GM12878 (cell line): ENCODE results near the gene MDM4. TPM values are rescaled to one million over a fixed set of nuclear protein-coding genes. Genes with fewer than 3 reads are reported as not detected.

Source experiments
- BHLHE40 ChIP-seq, 2 experiments: fragments of 450-650 bp in 1 of 2; IDR thresholded peaks; 2 replicates each; pipeline ENCODE4 v1.6.1; 2011 to 2017; ENCODE audit warnings: low read depth in 2 of 2, borderline replicate concordance in 1 of 2, improper control_type of control experiment in 1 of 2, low read length in 1 of 2, mild to moderate bottlenecking in 1 of 2
- ESRRA ChIP-seq: IDR thresholded peaks from 2 replicates; pipeline ENCODE4 v1.6.1; 2012; ENCODE audit warnings: mild to moderate bottlenecking, low read length, improper control_type of control experiment
- FOXK2 ChIP-seq: fragments of 450-650 bp; IDR thresholded peaks from 2 replicates; pipeline ENCODE4 v1.6.1; 2017; ENCODE audit warnings: mild to moderate bottlenecking, moderate library complexity
- GATAD2B ChIP-seq: fragments of 450-650 bp; conservative IDR thresholded peaks from 2 replicates; pipeline ENCODE4 v1.6.1; 2017; ENCODE audit warnings: low read depth, mild to moderate bottlenecking, moderate library complexity
- IKZF1 ChIP-seq: fragments of 450-650 bp; conservative IDR thresholded peaks from 2 replicates; pipeline ENCODE4 v1.6.1; 2017; ENCODE audit warnings: antibody characterized with exemption, mild to moderate bottlenecking
- IRF3 ChIP-seq: fragments of 450-650 bp; IDR thresholded peaks from 2 replicates; pipeline ENCODE4 v1.6.1; 2014; ENCODE audit warnings: mild to moderate bottlenecking
- IRF5 ChIP-seq: fragments of 450-650 bp; IDR thresholded peaks from 2 replicates; pipeline ENCODE4 v1.6.1; 2017; ENCODE audit warnings: borderline replicate concordance
- MEF2B ChIP-seq: fragments of 450-650 bp; IDR thresholded peaks from 2 replicates; pipeline ENCODE4 v1.6.1; 2018; ENCODE audit warnings: mild to moderate bottlenecking, moderate library complexity; ENCODE audit not compliant: partially characterized antibody, poor library complexity, severe bottlenecking
- MTA2 ChIP-seq: fragments of 450-650 bp; IDR thresholded peaks from 2 replicates; pipeline ENCODE4 v1.6.1; 2016; ENCODE audit warnings: low read depth, mild to moderate bottlenecking, moderate library complexity
- MYB ChIP-seq: fragments of 150-350 bp; IDR thresholded peaks from 2 replicates; pipeline ENCODE4 v1.6.1; 2014; ENCODE audit warnings: mild to moderate bottlenecking, low read depth, low read length, borderline replicate concordance
- PAX5 ChIP-seq: IDR thresholded peaks from 2 replicates; pipeline ENCODE4 v1.6.1; 2011; ENCODE audit warnings: low read depth, low read length, borderline replicate concordance
- POLR2AphosphoS5 ChIP-seq: IDR thresholded peaks from 2 replicates; pipeline ENCODE4 v1.6.1; 2011; ENCODE audit warnings: mild to moderate bottlenecking, low read length, inconsistent platforms
- RB1 ChIP-seq: fragments of 450-650 bp; formaldehyde crosslinking; IDR thresholded peaks from 2 replicates; pipeline ENCODE4 v1.6.1; 2017; ENCODE audit warnings: mild to moderate bottlenecking, borderline replicate concordance
- SIX5 ChIP-seq: IDR thresholded peaks from 2 replicates; pipeline ENCODE4 v1.6.1; 2011; ENCODE audit warnings: mild to moderate bottlenecking, low read depth, low read length, moderate library complexity; ENCODE audit not compliant: severe bottlenecking
- SKIL ChIP-seq: fragments of 450-650 bp; IDR thresholded peaks from 2 replicates; pipeline ENCODE4 v1.6.1; 2017; ENCODE audit warnings: mild to moderate bottlenecking, low read depth, inconsistent platforms; ENCODE audit not compliant: poor library complexity, severe bottlenecking
- SMC3 ChIP-seq: IDR thresholded peaks from 2 replicates; pipeline ENCODE4 v1.6.1; 2011; ENCODE audit warnings: low read length, improper control_type of control experiment, borderline replicate concordance
- SREBF2 ChIP-seq: IDR thresholded peaks from 2 replicates; pipeline ENCODE4 v1.6.1; 2012; ENCODE audit warnings: mild to moderate bottlenecking, low read length
- STAT1 ChIP-seq: fragments of 450-650 bp; conservative IDR thresholded peaks from 2 replicates; pipeline ENCODE4 v1.6.1; 2014; ENCODE audit warnings: antibody characterized with exemption, mild to moderate bottlenecking
- SUZ12 ChIP-seq: fragments of 200-600 bp; sonication (generic); IDR thresholded peaks from one replicate; pipeline ENCODE4 v1.6.1; 2018; ENCODE audit warnings: antibody characterized with exemption, mild to moderate bottlenecking; ENCODE audit not compliant: unreplicated experiment
- ZBTB11 ChIP-seq: fragments of 450-650 bp; formaldehyde crosslinking; IDR thresholded peaks from 2 replicates; pipeline ENCODE4 v1.5.0; 2022; ENCODE audit warnings: mild to moderate bottlenecking, missing genetic modification characterization
- ZNF207 ChIP-seq: fragments of 450-650 bp; IDR thresholded peaks from 2 replicates; pipeline ENCODE4 v1.6.1; 2014; ENCODE audit warnings: antibody characterized with exemption, mild to moderate bottlenecking, borderline replicate concordance
- ZNF24 ChIP-seq: fragments of 450-650 bp; IDR thresholded peaks from 2 replicates; pipeline ENCODE4 v1.6.1; 2017; ENCODE audit warnings: antibody characterized with exemption, mild to moderate bottlenecking
- ZSCAN29 ChIP-seq: fragments of 450-650 bp; IDR thresholded peaks from 2 replicates; pipeline ENCODE4 v1.6.1; 2017; ENCODE audit warnings: mild to moderate bottlenecking, moderate library complexity
- polyA plus RNA-seq, 11 experiments: library from polyadenylated mRNA; depleted of rRNA in 4 of 11; unstranded in 6 of 11; stranded (reverse) in 5 of 11; fragments of >200 nt; fragmentation: Nextera tagmentation in 4 of 11; fragmentation: Illumina TruSeq in 1 of 11; extraction: Ambion mirVana in 4 of 11; extraction: Trizol in 1 of 11; gene quantifications; 1 replicate in 1 of 11; 2 replicates in 10 of 11; pipeline versions ENCODE4 v1.2.1 to v1.2.3, GENCODE V29; 2011 to 2016; ENCODE audit warnings: inconsistent platforms in 2 of 11, missing spikeins in 2 of 11, low read depth in 1 of 11
- total RNA-seq, 4 experiments: library from RNA; depleted of rRNA in 3 of 4; stranded (reverse); fragments of >200 nt in 3 of 4; fragmentation: Illumina TruSeq in 1 of 4; extraction: Trizol in 1 of 4; gene quantifications; 2 replicates each; pipeline versions ENCODE4 v1.2.1 to v1.2.3, GENCODE V29; 2013 to 2021

The MDM4 gene
- total and polyA plus RNA-seq, 10 of the 15 experiments (the other 5 are each of a cell fraction or from before 2014, with no cell fraction given): 2.5 to 74.4 (median 22.7) TPM

GRCh38 chr1:204494281-204495077, 21.7 kb upstream of the MDM4 start, which contains the start of gene PIK3C2B (continued):
- TF ChIP-seq ZBTB11 (CRISPR knock-in tag): no peak
- TF ChIP-seq SMC3: peak; percentile 62
- TF ChIP-seq IKZF1: peak; percentile 83
- no peak for TF ChIP-seq SIX5
- TF ChIP-seq MTA2: peak; percentile 69; the same call in 1 of the 2 replicates
- no peak for TF ChIP-seq MYB
- no peak for TF ChIP-seq MEF2B
- TF ChIP-seq SUZ12: no peak
- TF ChIP-seq SKIL: peak; percentile 79
- no peak; the same call in 1 of the 2 replicates for TF ChIP-seq ZNF207
- TF ChIP-seq ZSCAN29: no peak
- TF ChIP-seq IRF5: no peak
- TF ChIP-seq GATAD2B: peak; percentile 84
- TF ChIP-seq PAX5: peak; percentile 9; the same call in 1 of the 2 replicates
- TF ChIP-seq FOXK2: no peak
- peak; percentile 79 for TF ChIP-seq POLR2AphosphoS5
- no peak for TF ChIP-seq RB1
- no peak for TF ChIP-seq ESRRA
- TF ChIP-seq IRF3: no peak
- TF ChIP-seq BHLHE40 (IDR thresholded peaks at IDR 0.05; ENCODE audit: borderline replicate concordance in 1 of 2, low read depth in 2 of 2, low read length in 1 of 2): peak; percentile 61 to 78; a peak in 3 of 4 replicates
- TF ChIP-seq ZNF24: peak; percentile 9; the same call in 1 of the 2 replicates
- TF ChIP-seq STAT1: no peak
- TF ChIP-seq SREBF2: no peak
